GM19240 (cell line): ENCODE measurements around the gene FLT3LG.
A peak's percentile ranks its signal among the peaks of the same experiment; 100 is the strongest.
"Not testable (repeated sequence)": the region's sequence is repeated elsewhere in the genome, so short reads cannot be mapped to it uniquely, and the experiment has no call there.

Source experiments
- DNase-seq: peaks from one replicate; pipeline ENCODE4 v3.0.0; 2011; ENCODE audit warnings: low spot score; ENCODE audit not compliant: insufficient read length

The FLT3LG gene

GRCh38 chr19:49461130-49461529 lies 12.9 kb upstream of the FLT3LG start:
- DNase-seq = not testable (repeated sequence)

- DNase-seq = no peak
These were observed 12.4 kb upstream of the FLT3LG start for GRCh38 chr19:49461656-49462055.

GRCh38 chr19:49462492-49462891 lies 11.5 kb upstream of the FLT3LG start:
- no peak for DNase-seq

- no peak for DNase-seq
These were observed 9.9 kb upstream of the FLT3LG start for GRCh38 chr19:49463960-49464740.

GRCh38 chr19:49465371-49465770 lies 8.6 kb upstream of the FLT3LG start:
- DNase-seq = no peak

- DNase-seq = no peak
These were observed 5.8 kb upstream of the FLT3LG start for GRCh38 chr19:49468199-49468598.

- DNase-seq = peak; percentile 69
These were observed 5.1 kb upstream of the FLT3LG start for GRCh38 chr19:49468746-49469447.

- peak; percentile 69 for DNase-seq
These were observed 4.0 kb upstream of the FLT3LG start for GRCh38 chr19:49469828-49470614.

- DNase-seq = no peak
These were observed 3.4 kb upstream of the FLT3LG start for GRCh38 chr19:49470615-49470978.

GRCh38 chr19:49472936-49473335 lies 1.1 kb upstream of the FLT3LG start:
- DNase-seq = no peak

GRCh38 chr19:49473501-49473867 lies 531 bp upstream of the FLT3LG start:
- DNase-seq = not testable (repeated sequence)

- no peak for DNase-seq
These were observed 518 bp downstream of the FLT3LG start for GRCh38 chr19:49474542-49474924.

- DNase-seq = no peak
These were observed 1.3 kb downstream of the FLT3LG start for GRCh38 chr19:49475191-49475917.

- no peak for DNase-seq
These were observed 2.2 kb downstream of the FLT3LG start for GRCh38 chr19:49475995-49476880.

GRCh38 chr19:49479975-49480628 lies 6.1 kb downstream of the FLT3LG start:
- no peak for DNase-seq

- DNase-seq = no peak
These were observed 7.1 kb downstream of the FLT3LG start for GRCh38 chr19:49481020-49481683.

- DNase-seq = no peak
These were observed 12.2 kb downstream of the FLT3LG start for GRCh38 chr19:49486232-49486631.

GRCh38 chr19:49486710-49487276 lies 12.8 kb downstream of the FLT3LG start:
- no peak for DNase-seq
